NCI-H1092 treated with DMSO at 0.1 percent for 48 hours (cell line): ENCODE data around the gene HES1.
A peak's percentile ranks its signal among the peaks of the same experiment; 100 is the strongest.

ENCODE experiments used
- DNase-seq: peaks from one replicate; lab custom pipeline; 2025; lab: John Stamatoyannopoulos, UW

HES1 gene

GRCh38 chr3:194167480-194168282 is 31.7 kb downstream of the HES1 start:
- no peak for DNase-seq

- no peak for DNase-seq
Observed at GRCh38 chr3:194168994-194169393, 33.0 kb downstream of the HES1 start.

GRCh38 chr3:194169595-194169994 is 33.6 kb downstream of the HES1 start:
- DNase-seq, result peak; percentile 70

DNA sequence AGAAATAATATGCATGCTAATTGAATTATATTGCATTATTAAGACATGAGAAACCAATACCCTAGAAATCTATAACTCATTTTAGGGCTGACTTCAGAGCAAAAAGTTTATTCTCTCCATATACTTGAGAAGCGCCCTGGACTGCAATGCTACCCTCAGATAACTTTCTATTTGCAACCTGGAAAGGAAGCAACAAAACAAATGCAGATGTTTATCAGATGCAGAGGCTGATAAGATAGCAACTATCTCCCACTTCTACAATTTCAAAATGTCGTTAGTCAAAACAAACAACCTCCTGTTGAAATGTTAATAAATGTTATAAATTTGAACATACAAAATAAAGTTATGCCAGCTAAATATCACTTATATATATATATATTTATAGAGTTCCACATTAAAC is 34.8 kb downstream of the HES1 start:
- no peak for DNase-seq

DNA sequence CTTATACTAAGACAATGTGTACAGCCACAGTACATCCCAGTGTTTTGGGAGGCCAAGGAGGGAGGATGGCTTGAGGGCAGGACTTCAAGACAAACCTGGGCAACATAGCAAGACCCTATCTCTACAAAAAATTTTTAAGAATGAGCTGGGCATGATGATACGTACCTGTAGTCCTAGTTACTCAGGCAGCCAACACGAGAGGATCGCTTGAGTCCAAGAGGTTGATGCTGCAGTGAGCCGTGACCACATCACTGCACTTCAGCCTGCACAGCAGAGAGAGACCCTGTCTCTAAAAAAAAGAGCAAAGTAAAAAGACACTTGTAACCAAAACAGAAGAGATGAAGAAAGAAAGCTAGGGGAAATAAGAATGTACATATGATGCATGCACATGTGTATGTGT is 38.5 kb downstream of the HES1 start:
- no peak for DNase-seq

DNA sequence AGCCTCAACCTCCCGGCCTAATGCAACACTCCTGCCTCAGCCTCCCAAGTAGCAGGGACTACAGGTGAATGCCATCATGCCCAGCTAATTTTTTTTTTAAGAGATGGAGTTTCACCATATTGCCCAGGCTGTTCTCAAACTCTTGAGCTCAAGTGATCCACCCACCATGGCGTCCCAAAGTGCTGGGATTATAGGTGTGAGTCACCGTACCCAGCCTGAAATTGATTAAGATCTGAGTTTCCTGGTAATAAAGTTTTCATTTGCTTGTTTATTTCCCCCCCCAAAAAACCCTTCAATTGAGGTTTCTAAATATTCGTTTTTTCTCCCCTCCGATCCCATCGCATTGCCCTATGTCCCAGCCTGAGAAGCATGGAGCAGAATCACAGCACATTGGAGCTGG is 39.0 kb downstream of the HES1 start:
- DNase-seq, result no peak

DNA sequence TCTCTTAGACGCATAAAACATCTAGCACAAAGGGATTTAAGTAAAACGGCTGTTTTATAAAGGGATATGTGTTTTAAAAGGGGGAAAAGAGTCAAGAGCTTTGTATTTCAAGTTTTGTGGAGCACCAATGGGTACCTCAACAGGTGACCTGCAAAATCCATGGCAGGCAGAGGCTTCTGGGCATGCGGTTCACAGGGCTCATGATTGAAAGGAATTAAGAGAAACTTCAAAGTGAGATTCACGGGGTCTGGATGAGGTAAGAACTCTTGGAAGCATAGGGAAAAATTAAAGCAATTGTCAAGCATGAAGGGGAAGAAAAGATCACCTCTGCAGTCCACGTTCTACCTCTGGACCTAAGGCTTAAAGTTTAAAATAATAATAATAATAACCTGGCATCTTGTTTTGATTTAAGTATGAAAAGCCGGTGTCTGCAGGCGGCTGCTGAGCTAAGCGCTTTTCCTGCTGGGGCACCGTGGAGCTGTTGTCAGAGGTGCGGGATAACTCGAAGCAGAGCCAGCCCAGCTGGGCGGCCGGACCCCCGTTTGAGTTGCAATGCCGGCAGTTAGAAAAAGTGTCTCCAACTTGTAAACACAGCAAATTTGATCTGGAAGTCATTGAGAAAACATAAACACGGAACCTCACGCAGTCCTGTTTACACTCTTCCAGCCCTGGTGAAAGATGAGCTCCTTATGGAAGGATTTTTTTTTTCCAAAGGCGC is 40.5 kb downstream of the HES1 start:
- DNase-seq, result peak; percentile 32

- DNase-seq, result no peak
Observed at GRCh38 chr3:194177141-194177540, 41.2 kb downstream of the HES1 start.

DNA sequence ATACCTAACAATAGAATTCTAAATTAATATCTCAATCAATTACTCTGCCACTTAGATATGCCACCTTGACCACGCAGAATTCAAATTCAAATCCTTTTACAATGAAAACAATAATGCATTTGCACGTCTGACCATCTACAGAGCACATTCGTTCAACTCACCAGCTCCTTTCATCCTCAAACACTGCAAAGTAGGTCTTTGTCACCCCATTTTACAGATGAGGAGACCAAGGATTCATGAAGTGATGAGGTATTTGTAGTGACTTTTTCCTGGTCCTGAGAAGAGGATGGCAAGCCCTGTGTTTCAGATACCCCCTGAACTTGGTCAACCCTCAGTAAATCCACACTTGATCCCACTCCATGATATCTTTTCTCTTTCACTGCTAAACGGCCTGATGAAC is 42.2 kb downstream of the HES1 start:
- no peak for DNase-seq

DNA sequence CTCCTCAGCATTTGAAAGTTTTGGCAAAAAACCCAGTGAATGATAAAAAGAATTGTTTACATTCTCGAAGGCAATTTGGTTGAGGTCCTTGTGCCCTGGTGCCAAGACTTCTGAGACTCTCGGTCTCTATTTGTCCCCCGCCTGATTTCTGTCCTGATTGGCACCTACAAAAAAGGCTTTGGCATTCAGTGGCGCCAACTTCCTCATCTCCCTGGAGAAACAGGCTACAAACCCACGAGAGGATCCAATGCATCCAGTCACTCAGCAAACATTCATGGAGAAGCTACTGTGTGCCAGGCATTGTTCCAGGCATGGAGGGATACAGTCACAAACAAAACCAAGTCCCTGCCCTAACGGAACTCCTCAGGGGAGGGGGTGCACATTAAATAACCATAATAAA is 42.7 kb downstream of the HES1 start:
- DNase-seq, result no peak

GRCh38 chr3:194180570-194180969 is 44.6 kb downstream of the HES1 start:
- no peak for DNase-seq

DNA sequence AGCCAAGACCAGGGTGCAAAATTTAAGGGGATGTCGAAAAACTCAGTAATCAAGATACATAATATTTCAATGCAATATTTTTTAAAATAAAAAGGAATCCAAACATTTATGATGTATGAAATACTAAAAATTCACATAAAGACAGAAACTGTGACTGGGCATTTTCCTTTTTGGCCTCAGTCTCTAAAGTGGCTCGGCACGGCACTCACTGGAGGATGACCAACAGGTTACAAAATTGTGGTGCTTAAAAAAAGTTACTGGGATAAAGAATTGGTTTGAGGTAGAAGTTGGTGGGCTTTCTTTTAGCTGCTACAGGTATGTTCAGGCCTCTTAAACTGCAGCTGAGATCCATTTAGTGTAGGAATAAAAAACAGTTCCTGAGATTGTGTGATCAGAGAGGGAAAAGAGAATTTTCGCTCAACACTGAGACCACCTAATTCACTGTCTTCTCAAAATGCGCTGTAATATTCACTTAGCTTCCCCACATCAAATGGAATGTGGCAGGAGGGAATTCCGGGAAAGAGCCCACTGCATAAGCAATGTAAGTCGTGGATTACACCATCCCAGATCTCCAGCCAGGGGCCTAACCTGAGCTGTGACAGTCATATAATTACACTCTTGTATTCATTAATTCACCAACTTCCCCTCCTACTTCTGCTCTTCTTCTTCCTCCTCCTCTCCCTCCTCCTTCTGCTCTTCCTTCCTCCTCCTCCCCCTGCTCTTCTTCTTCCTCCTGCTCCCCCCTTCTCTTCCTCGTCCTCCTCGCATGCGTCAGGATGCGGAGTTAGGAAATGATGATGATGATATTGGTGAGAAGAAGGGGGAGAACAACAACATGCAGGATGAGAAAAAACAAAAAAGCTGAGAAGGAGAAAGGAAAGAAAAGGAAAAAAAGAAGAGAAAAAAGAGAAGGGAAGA is 45.9 kb downstream of the HES1 start:
- no peak for DNase-seq

GRCh38 chr3:194183271-194183670 is 47.3 kb downstream of the HES1 start:
- DNase-seq, result no peak

DNA sequence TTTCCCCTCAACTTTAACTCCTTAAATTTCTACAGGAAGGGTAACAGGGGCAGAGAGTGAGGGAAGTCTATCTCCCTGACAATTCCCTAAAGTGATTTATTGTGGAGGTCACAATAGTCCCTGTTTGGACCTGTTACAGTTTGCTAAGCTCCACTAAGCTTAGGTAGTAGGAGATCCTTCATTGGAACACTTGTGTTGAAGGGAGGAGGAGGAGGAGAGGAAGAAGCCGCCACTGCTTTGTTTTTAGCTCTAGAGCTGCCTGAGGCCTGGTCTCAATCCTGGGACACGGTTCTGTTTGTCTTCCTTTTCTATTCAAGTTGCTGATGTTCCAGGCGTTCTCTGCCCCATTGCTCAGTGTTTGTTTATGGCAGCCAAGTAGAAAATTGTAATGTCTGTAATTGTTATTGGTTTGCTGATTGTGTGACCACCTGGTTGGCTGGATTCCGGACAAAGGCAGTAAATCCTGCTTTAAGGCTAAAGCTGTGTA is 48.4 kb downstream of the HES1 start:
- peak; percentile 93 for DNase-seq

GRCh38 chr3:194184801-194185200 is 48.9 kb downstream of the HES1 start:
- DNase-seq, result peak; percentile 34

GRCh38 chr3:194185221-194185620 is 49.3 kb downstream of the HES1 start:
- DNase-seq, result no peak

DNA sequence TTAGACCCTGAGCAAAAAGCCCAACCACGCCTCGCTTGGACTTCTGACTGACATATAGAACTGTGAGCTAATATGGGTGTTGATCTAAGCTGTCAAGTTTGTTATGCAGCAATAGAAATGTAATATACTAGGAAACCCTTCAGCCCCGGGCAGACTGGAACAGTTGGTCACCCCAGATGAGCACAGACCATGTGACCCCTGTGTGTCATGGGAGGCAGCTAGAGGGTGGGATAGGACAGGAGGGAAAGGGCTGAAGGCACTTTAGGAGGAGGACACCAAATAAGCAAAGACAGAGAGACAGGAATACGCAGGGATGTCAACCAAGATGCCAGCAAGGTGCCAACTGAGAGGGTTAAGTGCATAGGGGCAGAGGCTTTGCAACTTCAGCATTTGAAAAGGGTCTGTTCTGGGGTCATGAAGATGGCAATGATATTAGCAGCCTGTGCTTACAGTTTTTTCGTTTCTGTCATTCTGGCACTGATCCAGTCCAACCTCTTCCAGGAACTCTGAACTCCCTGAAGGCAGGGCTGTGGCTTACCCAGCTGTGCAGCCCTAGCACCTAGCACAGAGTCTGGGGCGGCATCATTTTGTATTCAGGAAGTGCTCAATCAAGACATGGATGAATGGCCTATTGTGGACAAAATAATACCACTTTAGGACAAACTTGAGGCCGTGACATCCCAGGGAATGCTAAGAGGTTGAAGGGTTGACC is 51.4 kb downstream of the HES1 start:
- DNase-seq, result no peak
